Ovary (tissue), 9 donors: ENCODE data around the gene RPP38. TPM values are rescaled to one million over a fixed set of nuclear protein-coding genes. Genes with fewer than 3 reads are reported as not detected.

Experiments
- DNase-seq, 5 donors: peaks; one replicate each; pipeline ENCODE4 v3.0.0-alpha.2; 2019 to 2020
- H3K27ac ChIP-seq, 2 donors: fragments of 200-600 bp; one replicate each; pipeline versions ENCODE4 v1.5.1 to v1.8.0; 2019 to 2022
- H3K27me3 ChIP-seq: fragments of 200-600 bp; one replicate; pipeline ENCODE4 v1.8.0; 2022
- H3K36me3 ChIP-seq: fragments of 200-600 bp; sonication (generic); one replicate; pipeline ENCODE4 v1.5.1; 2019
- H3K4me1 ChIP-seq: one replicate; pipeline ENCODE4 v1.8.1; 2013; ENCODE audit warnings: mild to moderate bottlenecking, moderate library complexity; ENCODE audit not compliant: insufficient read depth
- H3K4me3 ChIP-seq: fragments of 200-600 bp; sonication (generic); one replicate; pipeline ENCODE4 v1.5.1; 2017
- H3K9me3 ChIP-seq, 2 donors: fragments of 200-600 bp in 1 of 2; sonication (generic) in 1 of 2; one replicate each; pipeline versions ENCODE4 v1.5.1 to v1.8.1; 2013 to 2019; ENCODE audit warnings: mild to moderate bottlenecking in 1 of 2, moderate library complexity in 1 of 2
- EP300 ChIP-seq: sonication (generic); formaldehyde crosslinking; IDR thresholded peaks from one replicate; pipeline ENCODE4 v1.6.1; 2017; ENCODE audit warnings: antibody characterized with exemption
- POLR2A ChIP-seq: fragments of 450-650 bp; IDR thresholded peaks from one replicate; pipeline ENCODE4 v1.6.1; 2017; ENCODE audit warnings: antibody characterized with exemption, mild to moderate bottlenecking, moderate library complexity
- WGBS, 3 donors: extraction: QIAGEN DNeasy Blood & Tissue Kit in 1 of 3; methylation state at CpG; one replicate each; pipeline versions ENCODE4 v1.1.5 to v1.1.7; 2013 to 2017; 5-methylcytosine and 5-hydroxymethylcytosine counted together
- intact Hi-C, 4 donors: fragments of 100-400 bp; cut with DNase I; formaldehyde crosslinking; loops; one replicate each; pipeline versions ENCODE4 v1.11.0 to v1.15.1; 2022 to 2023
- polyA plus RNA-seq, 2 donors: library from polyadenylated mRNA; stranded (reverse); fragments of 200-250 nt in 1 of 2; fragments of 350-450 nt in 1 of 2; fragmentation: Illumina TruSeq in 1 of 2; extraction: RNeasy Lipid Tissue Mini Kit (QIAGEN cat#74804) in 1 of 2; gene quantifications; one replicate each; pipeline ENCODE4 v1.2.3, GENCODE V29; 2013 to 2014
- total RNA-seq, 7 donors: library from RNA; depleted of rRNA in 2 of 7; stranded (reverse); fragments of >200 nt in 2 of 7; fragmentation: NEBNext Ultra II Directional in 3 of 7; extraction: Animal tissue kit (Norgen Biotek cat#: 25700) in 3 of 7; gene quantifications; one replicate each; pipeline versions ENCODE4 v1.1.0 to v1.2.4, GENCODE V29; 2016 to 2023
- TF ChIP-seq, protein P1 (sequence below), 3 donors: fragments of 450-650 bp in 2 of 3; fragments of 200-600 bp in 1 of 3; IDR thresholded peaks; one replicate each; pipeline versions ENCODE4 v1.5.1 to v1.8.0; 2016 to 2022; ENCODE audit warnings: antibody characterized with exemption in 3 of 3, mild to moderate bottlenecking in 1 of 3
- donor health status: DM: no; HTN: no; CAD: no; lungs with moderate emphysema.
- donor health status: DM: no; HTN: no; CAD: no.
- donor health status: Bipolar disorder and iron deficiency.
- donor health status: DM: yes; HTN: yes; CAD: no.
- donor health status: DM: no; HTN: no; CAD: no.
- donor health status: DM: yes; HTN: yes; CAD: no.

RPP38 gene
- total and polyA plus RNA-seq, 9 donors: 9.1 to 20.7 (median 15.7) TPM

DNA sequence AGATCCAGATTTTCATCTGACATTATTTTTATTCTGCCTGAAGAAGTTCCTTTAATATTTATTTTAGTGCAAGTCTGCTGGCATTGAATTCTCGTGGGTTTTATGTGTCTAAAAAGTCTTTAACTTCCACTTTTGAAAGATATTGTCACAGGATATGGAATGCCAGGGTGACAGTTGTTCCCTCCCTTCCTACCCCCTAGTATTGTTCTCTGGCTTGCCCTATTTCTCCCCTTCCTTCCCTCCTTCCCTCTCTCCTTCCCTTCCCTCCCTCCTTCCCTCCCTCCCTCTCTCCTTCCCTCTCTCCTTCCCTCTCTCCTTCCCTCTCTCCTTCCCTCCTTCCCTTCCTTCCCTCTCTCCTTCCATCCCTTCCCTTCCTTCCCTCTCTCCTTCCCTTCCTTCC lies 38.5 kb upstream of the RPP38 start:
- Histone ChIP-seq H3K36me3 (no peaks in the 10 kb centered on the region), H3K27me3 (no peaks in the 10 kb centered on the region), H3K4me3 (no peak overlapping the region), H3K4me1 (no peaks in the 10 kb centered on the region), H3K27ac (no peak overlapping the region), H3K9me3 (no peaks in the 10 kb centered on the region)
- no peak for TF ChIP-seq EP300
- no peak for TF ChIP-seq POLR2A
- TF ChIP-seq, protein P1, sequence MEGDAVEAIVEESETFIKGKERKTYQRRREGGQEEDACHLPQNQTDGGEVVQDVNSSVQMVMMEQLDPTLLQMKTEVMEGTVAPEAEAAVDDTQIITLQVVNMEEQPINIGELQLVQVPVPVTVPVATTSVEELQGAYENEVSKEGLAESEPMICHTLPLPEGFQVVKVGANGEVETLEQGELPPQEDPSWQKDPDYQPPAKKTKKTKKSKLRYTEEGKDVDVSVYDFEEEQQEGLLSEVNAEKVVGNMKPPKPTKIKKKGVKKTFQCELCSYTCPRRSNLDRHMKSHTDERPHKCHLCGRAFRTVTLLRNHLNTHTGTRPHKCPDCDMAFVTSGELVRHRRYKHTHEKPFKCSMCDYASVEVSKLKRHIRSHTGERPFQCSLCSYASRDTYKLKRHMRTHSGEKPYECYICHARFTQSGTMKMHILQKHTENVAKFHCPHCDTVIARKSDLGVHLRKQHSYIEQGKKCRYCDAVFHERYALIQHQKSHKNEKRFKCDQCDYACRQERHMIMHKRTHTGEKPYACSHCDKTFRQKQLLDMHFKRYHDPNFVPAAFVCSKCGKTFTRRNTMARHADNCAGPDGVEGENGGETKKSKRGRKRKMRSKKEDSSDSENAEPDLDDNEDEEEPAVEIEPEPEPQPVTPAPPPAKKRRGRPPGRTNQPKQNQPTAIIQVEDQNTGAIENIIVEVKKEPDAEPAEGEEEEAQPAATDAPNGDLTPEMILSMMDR (IDR thresholded peaks at IDR 0.05): no peak
- 58 to 84% (median 65%) methylated on average over 1 of the region's 1 CpG for WGBS, 3 donors
- no peak for DNase-seq
- intact Hi-C loops: no loop called here

DNA sequence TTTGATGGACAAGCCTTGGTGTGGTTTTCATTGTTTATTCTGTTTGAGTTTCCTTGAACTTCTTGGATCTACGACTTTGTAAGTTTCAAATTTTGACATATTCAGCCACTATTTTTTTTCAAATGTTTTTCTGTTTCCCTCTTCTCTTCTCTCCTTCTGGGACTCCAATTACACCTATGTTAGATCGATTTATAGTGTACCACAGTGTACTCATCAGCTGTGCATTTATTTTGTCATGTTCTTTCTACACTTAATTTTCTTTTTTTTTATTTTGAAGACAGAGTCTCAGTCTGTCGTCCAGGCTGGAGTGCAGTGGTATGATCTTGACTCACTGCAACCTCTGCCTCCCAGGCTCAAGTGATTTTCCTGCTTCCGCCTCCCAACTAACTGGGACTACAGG lies 37.2 kb upstream of the RPP38 start:
- TF ChIP-seq POLR2A (no peak), EP300 (no peak)
- TF ChIP-seq, protein P1 (IDR thresholded peaks at IDR 0.05): no peak
- WGBS, 3 donors: 67 to 83% (median 81%) methylated on average over 4 of the region's 4 CpGs

DNA sequence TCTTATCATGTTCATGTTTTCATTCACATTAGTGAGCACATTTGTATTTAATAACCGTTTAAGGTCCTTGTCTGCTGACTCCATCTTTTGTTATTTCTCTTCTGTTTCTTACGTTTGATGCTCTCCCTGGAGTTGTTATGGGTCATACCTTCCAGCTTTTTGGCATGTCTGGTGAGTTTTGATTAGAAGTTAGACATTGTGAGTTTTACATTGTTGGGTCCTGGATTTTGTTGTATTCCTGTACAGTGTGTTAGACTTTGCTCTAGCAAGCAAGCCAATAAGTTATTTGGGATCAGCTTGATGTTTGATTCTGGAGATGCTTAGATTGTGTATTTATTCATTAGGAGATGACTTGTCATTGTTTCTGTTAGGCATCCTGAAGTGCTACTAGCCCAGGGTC lies 36.5 kb upstream of the RPP38 start:
- WGBS, 3 donors: 67 to 71% (median 68%) methylated on average over 2 of the region's 2 CpGs
- TF ChIP-seq EP300 (no peak), POLR2A (no peak)
- TF ChIP-seq, protein P1 (IDR thresholded peaks at IDR 0.05): no peak
- Histone ChIP-seq H3K4me3 (no peak overlapping the region), H3K36me3 (no peaks in the 10 kb centered on the region), H3K27me3 (no peaks in the 10 kb centered on the region), H3K4me1 (no peaks in the 10 kb centered on the region), H3K27ac (no peak overlapping the region), H3K9me3 (no peaks in the 10 kb centered on the region)
- intact Hi-C loops: no loop called here
- no peak for DNase-seq

More for the DNA sequence above, 37.2 kb upstream of the RPP38 start:
- H3K36me3 ChIP-seq: no peaks in the 10 kb centered on the region
- H3K27me3 ChIP-seq: no peaks in the 10 kb centered on the region
- no peak overlapping the region for H3K27ac ChIP-seq
- H3K4me3 ChIP-seq: no peak overlapping the region
- H3K4me1 ChIP-seq: no peaks in the 10 kb centered on the region
- no peak for DNase-seq
- no peaks in the 10 kb centered on the region for H3K9me3 ChIP-seq
- intact Hi-C loops: no loop called here

DNA sequence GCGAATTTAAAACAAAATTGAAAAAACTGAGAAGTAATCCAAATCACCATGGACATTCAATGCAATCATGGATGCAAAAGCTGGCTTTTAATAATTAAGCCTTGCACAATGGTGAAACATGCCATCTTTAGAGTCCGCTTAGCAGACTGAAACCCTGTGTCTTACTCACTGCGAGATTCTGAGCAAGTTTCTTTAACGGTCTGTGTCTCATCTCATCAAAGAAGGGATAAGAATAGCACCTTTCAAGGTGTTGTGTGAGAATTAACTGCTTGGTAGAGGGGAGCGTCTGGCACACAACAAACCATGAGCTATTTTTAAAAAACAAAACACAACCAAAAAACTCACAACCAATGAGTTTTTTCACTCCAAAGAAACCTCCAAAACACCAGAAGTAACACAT lies 30.0 kb upstream of the RPP38 start:
- no peak for DNase-seq
- no peak overlapping the region for H3K27ac ChIP-seq
- no peak for TF ChIP-seq POLR2A
- no peak for TF ChIP-seq EP300
- TF ChIP-seq, protein P1 (IDR thresholded peaks at IDR 0.05): no peak
- no peaks in the 10 kb centered on the region for H3K36me3 ChIP-seq
- no peaks in the 10 kb centered on the region for H3K4me1 ChIP-seq
- H3K9me3 ChIP-seq: no peaks in the 10 kb centered on the region
- H3K27me3 ChIP-seq: no peaks in the 10 kb centered on the region
- intact Hi-C loops: no loop called here
- 84 to 92% (median 87%) methylated on average over 5 of the region's 5 CpGs for WGBS, 3 donors
- H3K4me3 ChIP-seq: no peak overlapping the region
